NOMO-1 treated with dmso at 0.1 percent for 144 hours (cell line): ENCODE data around the gene KDSR.

Source experiments
- DNase-seq: peaks from one replicate; lab custom pipeline; 2025; ENCODE audit not compliant: unreplicated experiment; lab: John Stamatoyannopoulos, UW

Gene KDSR

GRCh38 chr18:63367053-63367953, at the start of gene KDSR:
Gene KDSR (minus strand): TSS chr18:63367206. CDS start chr18:63367118, 88 bp downstream.
- peak; percentile 96 for DNase-seq

- DNase-seq: no peak
Measured at GRCh38 chr18:63412953-63413352, 45.9 kb upstream of the KDSR start.

GRCh38 chr18:63410792-63411191, 43.8 kb upstream of the KDSR start:
- DNase-seq: no peak

GRCh38 chr18:63409301-63409700, 42.3 kb upstream of the KDSR start:
- no peak for DNase-seq

GRCh38 chr18:63407734-63408133, 40.7 kb upstream of the KDSR start:
- no peak for DNase-seq

GRCh38 chr18:63405986-63406385, 39.0 kb upstream of the KDSR start:
- DNase-seq: no peak

- DNase-seq: no peak
Measured at GRCh38 chr18:63402246-63403162, 35.5 kb upstream of the KDSR start.

- no peak for DNase-seq
Measured at GRCh38 chr18:63399300-63399699, 32.3 kb upstream of the KDSR start.

- DNase-seq: no peak
Measured at GRCh38 chr18:63397349-63397748, 30.3 kb upstream of the KDSR start.

- DNase-seq: no peak
Measured at GRCh38 chr18:63395503-63395902, 28.5 kb upstream of the KDSR start.

GRCh38 chr18:63394954-63395353, 27.9 kb upstream of the KDSR start:
- no peak for DNase-seq

GRCh38 chr18:63387861-63388260, 20.9 kb upstream of the KDSR start:
- no peak for DNase-seq

- DNase-seq: no peak
Measured at GRCh38 chr18:63382843-63383242, 15.8 kb upstream of the KDSR start.

- no peak for DNase-seq
Measured at GRCh38 chr18:63379639-63379962, 12.6 kb upstream of the KDSR start.

GRCh38 chr18:63378919-63379638, 12.1 kb upstream of the KDSR start:
- DNase-seq: no peak

- no peak for DNase-seq
Measured at GRCh38 chr18:63377275-63377980, 10.4 kb upstream of the KDSR start.

GRCh38 chr18:63376538-63376937, 9.5 kb upstream of the KDSR start:
- no peak for DNase-seq

- DNase-seq: no peak
Measured at GRCh38 chr18:63374540-63374939, 7.5 kb upstream of the KDSR start.

GRCh38 chr18:63373161-63373560, 6.2 kb upstream of the KDSR start:
- no peak for DNase-seq

GRCh38 chr18:63368611-63369010, 1.6 kb upstream of the KDSR start:
- no peak for DNase-seq
